Measurements from ENCODE around the gene COG2.

DNA sequence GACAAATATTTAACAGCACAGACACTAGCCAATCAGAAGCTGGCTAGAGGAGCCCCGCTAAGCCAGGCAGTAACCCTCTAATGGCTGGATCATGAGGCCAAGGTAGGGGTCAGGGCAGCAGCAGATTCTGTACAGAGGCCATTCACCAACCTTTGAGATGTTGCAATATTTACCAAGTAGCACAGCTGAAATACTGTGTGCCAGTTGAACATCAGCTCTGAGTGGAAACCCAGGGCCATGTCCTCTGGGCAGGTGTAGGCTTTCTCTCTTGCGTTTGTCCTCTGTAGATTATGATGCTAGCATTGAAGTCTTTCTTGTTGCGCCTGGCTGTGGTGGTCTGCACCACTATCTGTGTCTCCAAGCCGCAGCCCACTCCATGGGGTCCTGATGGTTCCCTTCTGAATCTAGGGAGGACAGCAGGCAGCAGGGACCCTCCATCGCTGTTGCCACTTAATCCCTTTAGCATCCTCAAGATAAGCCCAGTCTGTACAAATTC, 2.5 kb upstream of the COG2 start:
- TF ChIP-seq, protein P1, sequence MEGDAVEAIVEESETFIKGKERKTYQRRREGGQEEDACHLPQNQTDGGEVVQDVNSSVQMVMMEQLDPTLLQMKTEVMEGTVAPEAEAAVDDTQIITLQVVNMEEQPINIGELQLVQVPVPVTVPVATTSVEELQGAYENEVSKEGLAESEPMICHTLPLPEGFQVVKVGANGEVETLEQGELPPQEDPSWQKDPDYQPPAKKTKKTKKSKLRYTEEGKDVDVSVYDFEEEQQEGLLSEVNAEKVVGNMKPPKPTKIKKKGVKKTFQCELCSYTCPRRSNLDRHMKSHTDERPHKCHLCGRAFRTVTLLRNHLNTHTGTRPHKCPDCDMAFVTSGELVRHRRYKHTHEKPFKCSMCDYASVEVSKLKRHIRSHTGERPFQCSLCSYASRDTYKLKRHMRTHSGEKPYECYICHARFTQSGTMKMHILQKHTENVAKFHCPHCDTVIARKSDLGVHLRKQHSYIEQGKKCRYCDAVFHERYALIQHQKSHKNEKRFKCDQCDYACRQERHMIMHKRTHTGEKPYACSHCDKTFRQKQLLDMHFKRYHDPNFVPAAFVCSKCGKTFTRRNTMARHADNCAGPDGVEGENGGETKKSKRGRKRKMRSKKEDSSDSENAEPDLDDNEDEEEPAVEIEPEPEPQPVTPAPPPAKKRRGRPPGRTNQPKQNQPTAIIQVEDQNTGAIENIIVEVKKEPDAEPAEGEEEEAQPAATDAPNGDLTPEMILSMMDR (IDR thresholded peaks at IDR 0.05 in 4 of 5, conservative IDR thresholded peaks at IDR 0.05 in 1 of 5): no peak
- TF ChIP-seq POLR2A (IDR thresholded peaks at IDR 0.05): no peak

All from gastrocnemius medialis (tissue), 4 donors.